SK-N-SH (cell line): Measurements from ENCODE around the gene AFAP1.

ENCODE experiments used
- CTCF ChIP-seq: fragments of 200-600 bp; sonication (generic); IDR thresholded peaks from 2 replicates; pipeline ENCODE4 v1.6.1; 2017; ENCODE audit warnings: antibody characterized with exemption, mild to moderate bottlenecking, moderate library complexity
- GABPA ChIP-seq: IDR thresholded peaks from 2 replicates; pipeline ENCODE4 v1.4.0; 2012; ENCODE audit warnings: low read depth, mild to moderate bottlenecking
- MXI1 ChIP-seq: IDR thresholded peaks from 2 replicates; pipeline ENCODE4 v1.6.1; 2012; ENCODE audit warnings: mild to moderate bottlenecking, low read depth, low read length, improper control_type of control experiment

- TF ChIP-seq MXI1 (no peak), CTCF (no peak), GABPA (no peak)
These were observed 120.2 kb downstream of the AFAP1 start for GRCh38 chr4:7819446-7819845.
